ENCODE results near the gene SLC11A1.

SLC11A1 gene

DNA sequence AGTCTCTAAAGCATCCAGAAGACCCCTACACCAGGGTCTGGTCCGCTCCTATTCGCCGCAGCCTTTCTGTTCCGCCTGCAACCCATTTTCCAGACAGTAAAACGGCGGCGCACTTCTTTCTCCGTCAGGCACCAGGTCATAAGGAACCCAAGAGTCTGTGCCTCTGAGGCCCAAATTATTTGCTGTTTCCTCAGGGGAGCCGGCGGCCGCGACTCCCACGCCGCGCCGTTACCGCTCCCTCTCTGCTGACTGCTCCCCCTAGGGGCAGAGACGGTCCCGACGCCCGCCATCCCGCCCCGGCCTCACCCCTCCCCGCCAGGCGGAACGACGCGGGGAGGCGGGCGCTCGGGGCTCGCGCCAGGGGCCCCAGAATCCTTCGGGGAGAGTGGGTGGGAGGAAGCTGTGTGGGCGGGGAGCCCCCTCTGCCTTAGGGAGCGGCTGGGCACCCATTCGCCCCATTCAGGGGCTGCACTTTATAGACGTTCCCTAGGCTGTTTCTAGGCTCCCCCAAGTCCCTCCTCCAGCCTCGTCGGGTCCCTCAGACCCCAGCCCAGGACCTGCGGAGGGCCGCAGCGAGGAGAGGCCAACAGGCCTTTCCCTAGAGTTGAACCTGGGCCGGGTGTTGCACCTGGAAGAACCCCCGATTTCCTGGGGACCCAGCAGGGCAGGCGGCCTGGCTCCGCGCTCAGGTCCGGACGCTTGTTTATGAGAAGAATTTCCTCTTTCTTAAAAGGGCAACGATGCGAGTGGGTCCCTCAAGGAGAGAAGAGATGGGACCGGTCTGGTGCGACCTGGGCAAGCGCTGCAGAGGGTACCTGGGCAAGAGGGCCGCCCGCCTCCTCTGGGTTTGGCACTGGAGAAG lies 14.0 kb downstream of the SLC11A1 start (continued):
- TF ChIP-seq, protein P1, sequence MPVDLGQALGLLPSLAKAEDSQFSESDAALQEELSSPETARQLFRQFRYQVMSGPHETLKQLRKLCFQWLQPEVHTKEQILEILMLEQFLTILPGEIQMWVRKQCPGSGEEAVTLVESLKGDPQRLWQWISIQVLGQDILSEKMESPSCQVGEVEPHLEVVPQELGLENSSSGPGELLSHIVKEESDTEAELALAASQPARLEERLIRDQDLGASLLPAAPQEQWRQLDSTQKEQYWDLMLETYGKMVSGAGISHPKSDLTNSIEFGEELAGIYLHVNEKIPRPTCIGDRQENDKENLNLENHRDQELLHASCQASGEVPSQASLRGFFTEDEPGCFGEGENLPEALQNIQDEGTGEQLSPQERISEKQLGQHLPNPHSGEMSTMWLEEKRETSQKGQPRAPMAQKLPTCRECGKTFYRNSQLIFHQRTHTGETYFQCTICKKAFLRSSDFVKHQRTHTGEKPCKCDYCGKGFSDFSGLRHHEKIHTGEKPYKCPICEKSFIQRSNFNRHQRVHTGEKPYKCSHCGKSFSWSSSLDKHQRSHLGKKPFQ (tag by site-specific recombination; IDR thresholded peaks at IDR 0.05): no peak
- no peak for TF ChIP-seq ZNF155 (tag by site-specific recombination; IDR thresholded peaks at IDR 0.05)

DNA sequence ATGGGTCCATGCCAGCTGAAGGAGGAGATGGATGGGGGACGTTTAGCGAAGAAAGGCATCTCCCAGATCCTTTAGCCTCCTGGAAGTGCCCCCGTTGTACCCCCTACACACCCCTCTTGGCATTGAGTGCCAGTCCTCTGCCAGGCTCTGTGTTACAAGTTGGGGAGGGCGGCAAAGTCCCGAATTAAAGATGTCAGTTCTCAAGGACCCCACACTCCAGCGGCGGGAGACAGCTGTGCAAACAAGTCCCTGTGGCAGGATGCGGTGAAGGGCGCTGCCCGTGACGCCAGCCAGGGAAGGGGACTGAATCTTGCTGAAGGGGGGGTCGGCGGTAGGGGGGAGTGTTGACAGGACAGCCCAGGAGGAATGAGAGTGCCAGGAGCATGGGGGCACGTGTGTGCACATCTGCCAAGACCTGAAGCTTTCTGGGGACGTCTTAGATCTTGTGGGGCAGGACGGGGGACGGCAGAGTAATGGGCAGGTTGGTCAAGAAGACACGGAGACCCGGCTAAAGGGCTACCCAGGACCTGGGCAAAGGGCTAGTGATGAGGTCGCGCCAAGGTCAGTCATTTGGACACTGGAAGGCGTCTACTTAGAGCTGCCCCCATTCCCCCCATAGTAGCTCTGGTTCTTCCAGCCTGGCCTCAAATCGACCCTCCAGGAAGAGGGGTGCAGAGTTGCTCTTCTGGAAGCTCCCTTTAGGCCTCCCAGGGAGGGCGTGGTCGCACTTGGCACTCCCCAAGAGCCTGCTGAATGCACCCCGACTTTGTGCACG lies 14.8 kb downstream of the SLC11A1 start:
- ChIA-PET CTCF (interaction anchor here (0.5 to 3.4 kb wide), 14 partner anchors 8 to 457 kb away, joined by 3 to 20 read pairs (median 4); no protein-coding TSS in a partner anchor), POLR2A (interaction anchor here (1.0 to 2.2 kb wide), 5 partner anchors 8 to 126 kb away, joined by 3 to 11 read pairs (median 4); partner anchors contain the start of genes AAMP, PNKD and TMBIM1)
- H3K4me1 ChIP-seq (ENCODE audit: control insufficient read depth, insufficient read depth, low read length): peaks cover 15% of the 10 kb centered on the region
- H3K9me3 ChIP-seq (ENCODE audit: control insufficient read depth, insufficient read depth, low read depth, low read length): no peaks in the 10 kb centered on the region
- H3K36me3 ChIP-seq (ENCODE audit: control insufficient read depth in 2 of 2, insufficient read depth in 1 of 2, low read length in 2 of 2): peaks cover 0 to 6% of the 10 kb centered on the region in 2 experiments; a peak in 1 of 3 replicates
- peak overlapping the region; percentile 93; the same call in 1 of the 2 replicates for H3K27ac ChIP-seq (ENCODE audit: extremely low read depth, low read depth, low read length)
- H3K4me3 ChIP-seq (ENCODE audit: low read depth, low read length): peak overlapping the region; percentile 74
- TF ChIP-seq ZNF221 (tag by site-specific recombination; IDR thresholded peaks at IDR 0.05; ENCODE audit: borderline replicate concordance) (no peak), ZNF335 (tag by site-specific recombination; conservative IDR thresholded peaks at IDR 0.05) (peak; percentile 68; the same call in 1 of the 2 replicates), ZIC2 (tag by site-specific recombination; IDR thresholded peaks at IDR 0.05) (peak; percentile 63), ZBTB8A (tag by site-specific recombination; IDR thresholded peaks at IDR 0.05) (no peak; the same call in 1 of the 2 replicates), ZNF585B (tag by site-specific recombination; IDR thresholded peaks at IDR 0.05) (no peak), ZNF211 (tag by site-specific recombination; IDR thresholded peaks at IDR 0.05; ENCODE audit: low read depth) (no peak), ZNF501 (tag by site-specific recombination; IDR thresholded peaks at IDR 0.05) (no peak), IKZF3 (tag by site-specific recombination; IDR thresholded peaks at IDR 0.05) (no peak), ZNF175 (tag by site-specific recombination; IDR thresholded peaks at IDR 0.05) (no peak), ZNF155 (tag by site-specific recombination; IDR thresholded peaks at IDR 0.05) (no peak), ZBTB17 (tag by site-specific recombination; IDR thresholded peaks at IDR 0.05) (0 out of 2 replicates have a peak, but pooled peaks have one; percentile 3), ZNF239 (tag by site-specific recombination; IDR thresholded peaks at IDR 0.05) (no peak), ZNF701 (tag by site-specific recombination; IDR thresholded peaks at IDR 0.05) (no peak), ZNF626 (tag by site-specific recombination; IDR thresholded peaks at IDR 0.05) (no peak), FEZF1 (tag by site-specific recombination; IDR thresholded peaks at IDR 0.05) (no peak; the same call in 1 of the 2 replicates), ZBTB21 (tag by site-specific recombination; IDR thresholded peaks at IDR 0.05) (no peak; the same call in 1 of the 2 replicates), ZNF184 (tag by site-specific recombination; IDR thresholded peaks at IDR 0.05) (no peak), ZNF366 (tag by site-specific recombination; conservative IDR thresholded peaks at IDR 0.05) (no peak), ZNF776 (tag by site-specific recombination; IDR thresholded peaks at IDR 0.05; ENCODE audit: borderline replicate concordance) (no peak), ZNF274 (IDR thresholded peaks at IDR 0.05; ENCODE audit: low read length) (no peak), ZNF274 (tag by site-specific recombination; IDR thresholded peaks at IDR 0.05; ENCODE audit: borderline replicate concordance) (no peak), ZNF391 (tag by site-specific recombination; IDR thresholded peaks at IDR 0.05; ENCODE audit: borderline replicate concordance, low read depth) (no peak), ZBTB1 (tag by site-specific recombination; IDR thresholded peaks at IDR 0.05) (no peak)
- TF ChIP-seq, protein P2, sequence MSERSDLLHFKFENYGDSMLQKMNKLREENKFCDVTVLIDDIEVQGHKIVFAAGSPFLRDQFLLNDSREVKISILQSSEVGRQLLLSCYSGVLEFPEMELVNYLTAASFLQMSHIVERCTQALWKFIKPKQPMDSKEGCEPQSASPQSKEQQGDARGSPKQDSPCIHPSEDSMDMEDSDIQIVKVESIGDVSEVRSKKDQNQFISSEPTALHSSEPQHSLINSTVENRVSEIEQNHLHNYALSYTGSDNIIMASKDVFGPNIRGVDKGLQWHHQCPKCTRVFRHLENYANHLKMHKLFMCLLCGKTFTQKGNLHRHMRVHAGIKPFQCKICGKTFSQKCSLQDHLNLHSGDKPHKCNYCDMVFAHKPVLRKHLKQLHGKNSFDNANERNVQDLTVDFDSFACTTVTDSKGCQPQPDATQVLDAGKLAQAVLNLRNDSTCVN (tag by site-specific recombination; optimal IDR thresholded peaks at IDR 0.05): no peak
- TF ChIP-seq, protein P3, sequence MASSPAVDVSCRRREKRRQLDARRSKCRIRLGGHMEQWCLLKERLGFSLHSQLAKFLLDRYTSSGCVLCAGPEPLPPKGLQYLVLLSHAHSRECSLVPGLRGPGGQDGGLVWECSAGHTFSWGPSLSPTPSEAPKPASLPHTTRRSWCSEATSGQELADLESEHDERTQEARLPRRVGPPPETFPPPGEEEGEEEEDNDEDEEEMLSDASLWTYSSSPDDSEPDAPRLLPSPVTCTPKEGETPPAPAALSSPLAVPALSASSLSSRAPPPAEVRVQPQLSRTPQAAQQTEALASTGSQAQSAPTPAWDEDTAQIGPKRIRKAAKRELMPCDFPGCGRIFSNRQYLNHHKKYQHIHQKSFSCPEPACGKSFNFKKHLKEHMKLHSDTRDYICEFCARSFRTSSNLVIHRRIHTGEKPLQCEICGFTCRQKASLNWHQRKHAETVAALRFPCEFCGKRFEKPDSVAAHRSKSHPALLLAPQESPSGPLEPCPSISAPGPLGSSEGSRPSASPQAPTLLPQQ (tag by site-specific recombination; IDR thresholded peaks at IDR 0.05): no peak
- TF ChIP-seq, protein P4, sequence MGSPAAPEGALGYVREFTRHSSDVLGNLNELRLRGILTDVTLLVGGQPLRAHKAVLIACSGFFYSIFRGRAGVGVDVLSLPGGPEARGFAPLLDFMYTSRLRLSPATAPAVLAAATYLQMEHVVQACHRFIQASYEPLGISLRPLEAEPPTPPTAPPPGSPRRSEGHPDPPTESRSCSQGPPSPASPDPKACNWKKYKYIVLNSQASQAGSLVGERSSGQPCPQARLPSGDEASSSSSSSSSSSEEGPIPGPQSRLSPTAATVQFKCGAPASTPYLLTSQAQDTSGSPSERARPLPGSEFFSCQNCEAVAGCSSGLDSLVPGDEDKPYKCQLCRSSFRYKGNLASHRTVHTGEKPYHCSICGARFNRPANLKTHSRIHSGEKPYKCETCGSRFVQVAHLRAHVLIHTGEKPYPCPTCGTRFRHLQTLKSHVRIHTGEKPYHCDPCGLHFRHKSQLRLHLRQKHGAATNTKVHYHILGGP (tag by site-specific recombination; IDR thresholded peaks at IDR 0.05): no peak
- TF ChIP-seq, protein P5, sequence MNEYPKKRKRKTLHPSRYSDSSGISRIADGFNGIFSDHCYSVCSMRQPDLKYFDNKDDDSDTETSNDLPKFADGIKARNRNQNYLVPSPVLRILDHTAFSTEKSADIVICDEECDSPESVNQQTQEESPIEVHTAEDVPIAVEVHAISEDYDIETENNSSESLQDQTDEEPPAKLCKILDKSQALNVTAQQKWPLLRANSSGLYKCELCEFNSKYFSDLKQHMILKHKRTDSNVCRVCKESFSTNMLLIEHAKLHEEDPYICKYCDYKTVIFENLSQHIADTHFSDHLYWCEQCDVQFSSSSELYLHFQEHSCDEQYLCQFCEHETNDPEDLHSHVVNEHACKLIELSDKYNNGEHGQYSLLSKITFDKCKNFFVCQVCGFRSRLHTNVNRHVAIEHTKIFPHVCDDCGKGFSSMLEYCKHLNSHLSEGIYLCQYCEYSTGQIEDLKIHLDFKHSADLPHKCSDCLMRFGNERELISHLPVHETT (tag by site-specific recombination; IDR thresholded peaks at IDR 0.05): no peak
